GM21526 (cell line): ENCODE results near the gene HOXB1.
"Not testable (repeated sequence)": the region's sequence is repeated elsewhere in the genome, so short reads cannot be mapped to it uniquely, and the experiment has no call there.

Experiments used
- ATAC-seq: cut with Tn5 transposase; IDR thresholded peaks from one replicate; pipeline ENCODE4 v1.9.1; 2021; ENCODE audit warnings: moderate library complexity; ENCODE audit not compliant: unreplicated experiment, low FRiP score

HOXB1 gene

GRCh38 chr17:48523010-48523409 is 7.8 kb downstream of the HOXB1 start:
- ATAC-seq = no peak

GRCh38 chr17:48522031-48522653 is 8.7 kb downstream of the HOXB1 start:
- ATAC-seq = no peak

GRCh38 chr17:48520631-48521079 is 10.2 kb downstream of the HOXB1 start:
- ATAC-seq = no peak

GRCh38 chr17:48519427-48519826 is 11.4 kb downstream of the HOXB1 start:
- no peak for ATAC-seq

GRCh38 chr17:48517478-48517877 is 13.3 kb downstream of the HOXB1 start:
- ATAC-seq = no peak

- no peak for ATAC-seq
These were observed 14.6 kb downstream of the HOXB1 start for GRCh38 chr17:48515925-48516900.

GRCh38 chr17:48514477-48514876 is 16.3 kb downstream of the HOXB1 start:
- no peak for ATAC-seq

GRCh38 chr17:48513666-48514455 is 16.9 kb downstream of the HOXB1 start:
- no peak for ATAC-seq

GRCh38 chr17:48513097-48513496 is 17.7 kb downstream of the HOXB1 start:
- ATAC-seq = no peak

- peak; percentile 51 for ATAC-seq
These were observed 19.8 kb downstream of the HOXB1 start for GRCh38 chr17:48510761-48511604.

- ATAC-seq = no peak
These were observed 20.4 kb downstream of the HOXB1 start for GRCh38 chr17:48510381-48510760.

GRCh38 chr17:48509708-48510107 is 21.1 kb downstream of the HOXB1 start:
- not testable (repeated sequence) for ATAC-seq

GRCh38 chr17:48506246-48506645 is 24.6 kb downstream of the HOXB1 start:
- no peak for ATAC-seq

GRCh38 chr17:48505788-48506187 is 25.0 kb downstream of the HOXB1 start:
- no peak for ATAC-seq

GRCh38 chr17:48504953-48505352 is 25.9 kb downstream of the HOXB1 start:
- no peak for ATAC-seq

- no peak for ATAC-seq
These were observed 27.1 kb downstream of the HOXB1 start for GRCh38 chr17:48503747-48504146.

- ATAC-seq = no peak
These were observed 27.9 kb downstream of the HOXB1 start for GRCh38 chr17:48502901-48503300.

GRCh38 chr17:48502312-48502711 is 28.5 kb downstream of the HOXB1 start:
- ATAC-seq = no peak

- ATAC-seq = no peak
These were observed 30.1 kb downstream of the HOXB1 start for GRCh38 chr17:48500435-48501426.
